H7 (cell line): ENCODE measurements around the gene ACTL7B. TPM values are rescaled to one million over a fixed set of nuclear protein-coding genes. Genes with fewer than 3 reads are reported as not detected.
"Not testable (repeated sequence)": the region's sequence is repeated elsewhere in the genome, so short reads cannot be mapped to it uniquely, and the experiment has no call there.

ENCODE experiments used
- DNase-seq: peaks from one replicate; pipeline ENCODE4 v3.0.0; 2012
- H3K27me3 ChIP-seq: 2 replicates; pipeline ENCODE4 v1.6.0; 2011; ENCODE audit warnings: mild to moderate bottlenecking, low read length; ENCODE audit not compliant: control insufficient read depth, insufficient read depth
- H3K36me3 ChIP-seq: replicated peaks from 2 replicates; pipeline ENCODE4 v1.5.1; 2011; ENCODE audit warnings: low read length; ENCODE audit not compliant: control insufficient read depth, insufficient read depth
- H3K4me3 ChIP-seq: 2 replicates; pipeline ENCODE4 v1.5.1; 2011; ENCODE audit warnings: low read depth, mild to moderate bottlenecking, control low read depth, low read length, moderate library complexity; ENCODE audit not compliant: insufficient read depth
- total RNA-seq: library from RNA; depleted of rRNA; stranded (reverse); fragments of >200 nt; shearing (Covaris generic); gene quantifications from 2 replicates; pipeline ENCODE4 v1.2.3, GENCODE V29; 2014; rRNA removed

Gene ACTL7B
- not detected in 2 replicates for total RNA-seq

- Histone ChIP-seq H3K36me3 (no peaks in the 10 kb centered on the region), H3K27me3 (no peaks in the 10 kb centered on the region), H3K4me3 (no peak within 1 kb of the TSS)
- DNase-seq, result no peak
Observed at GRCh38 chr9:108855888-108856287, at the start of gene ACTL7B. Gene ACTL7B (minus strand): TSS chr9:108855986. CDS start chr9:108855930, 56 bp downstream.

- no peaks in the 10 kb centered on the region for H3K27me3 ChIP-seq
- H3K4me3 ChIP-seq, result no peak overlapping the region
- peaks cover 22% of the 10 kb centered on the region for H3K36me3 ChIP-seq
- no peak for DNase-seq
Observed at GRCh38 chr9:108905494-108905893, 49.7 kb upstream of the ACTL7B start.

- H3K36me3 ChIP-seq, result peaks cover 23% of the 10 kb centered on the region
Observed at GRCh38 chr9:108904161-108904560, 48.4 kb upstream of the ACTL7B start.

DNA sequence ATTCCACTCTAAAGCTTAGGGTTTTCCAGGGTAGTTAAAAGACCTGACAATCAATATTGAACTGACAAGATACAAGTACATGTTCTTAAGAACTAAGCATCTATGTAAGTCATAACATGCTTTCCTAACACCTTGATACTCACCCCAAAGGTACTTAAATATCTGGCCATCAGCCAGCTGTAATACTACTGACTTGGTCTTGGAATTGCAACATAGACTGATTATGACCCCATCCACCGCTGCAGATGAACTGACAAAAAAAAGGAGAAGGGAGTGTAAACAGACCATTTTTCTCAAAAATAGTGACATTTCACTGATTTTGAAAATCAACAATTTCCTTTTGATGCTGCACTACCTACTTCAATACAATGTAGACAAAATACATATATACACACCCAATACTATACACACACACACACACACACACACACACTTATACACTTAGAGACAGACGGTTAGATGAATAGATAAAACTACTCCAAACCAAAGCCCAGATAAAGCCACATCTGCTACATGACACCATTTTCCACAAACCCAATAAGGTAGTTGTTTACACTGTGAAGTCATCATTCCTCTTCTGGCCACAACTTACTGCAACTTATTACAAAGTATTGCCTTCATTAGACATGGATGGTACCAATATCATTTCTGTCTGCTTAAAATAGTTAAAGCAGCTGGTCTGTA is 47.8 kb upstream of the ACTL7B start:
- peaks cover 23% of the 10 kb centered on the region for H3K36me3 ChIP-seq
- H3K27me3 ChIP-seq, result no peaks in the 10 kb centered on the region
- DNase-seq, result no peak
- H3K4me3 ChIP-seq, result no peak overlapping the region

More at GRCh38 chr9:108904161-108904560, 48.4 kb upstream of the ACTL7B start:
- Histone ChIP-seq H3K27me3 (no peaks in the 10 kb centered on the region), H3K4me3 (no peak overlapping the region)
- no peak for DNase-seq

DNA sequence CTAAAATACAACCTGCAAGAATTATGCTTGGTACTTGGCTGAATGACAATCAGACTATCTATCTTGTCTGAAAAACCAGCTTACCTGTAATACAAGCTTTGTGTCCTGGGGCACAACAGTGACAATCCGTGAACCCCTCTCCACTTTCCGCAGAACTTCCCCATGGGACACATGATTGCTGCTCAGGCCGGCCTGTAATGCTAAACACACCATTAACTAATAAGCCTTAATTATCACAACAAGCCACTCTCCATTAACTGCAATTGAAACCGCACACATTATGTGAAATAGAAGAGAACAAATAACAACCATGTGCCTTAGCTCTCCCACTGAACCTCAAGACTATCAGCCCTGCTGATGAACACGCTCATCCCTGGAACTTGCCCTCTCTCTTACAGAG is 44.4 kb upstream of the ACTL7B start:
- H3K36me3 ChIP-seq, result peaks cover 25% of the 10 kb centered on the region
- no peaks in the 10 kb centered on the region for H3K27me3 ChIP-seq
- H3K4me3 ChIP-seq, result no peak overlapping the region
- DNase-seq, result no peak

GRCh38 chr9:108899023-108899695 is 43.4 kb upstream of the ACTL7B start:
- not testable (repeated sequence) for H3K27me3 ChIP-seq, H3K4me3 ChIP-seq, DNase-seq
- H3K36me3 ChIP-seq, result peaks cover 27% of the 10 kb centered on the region

DNA sequence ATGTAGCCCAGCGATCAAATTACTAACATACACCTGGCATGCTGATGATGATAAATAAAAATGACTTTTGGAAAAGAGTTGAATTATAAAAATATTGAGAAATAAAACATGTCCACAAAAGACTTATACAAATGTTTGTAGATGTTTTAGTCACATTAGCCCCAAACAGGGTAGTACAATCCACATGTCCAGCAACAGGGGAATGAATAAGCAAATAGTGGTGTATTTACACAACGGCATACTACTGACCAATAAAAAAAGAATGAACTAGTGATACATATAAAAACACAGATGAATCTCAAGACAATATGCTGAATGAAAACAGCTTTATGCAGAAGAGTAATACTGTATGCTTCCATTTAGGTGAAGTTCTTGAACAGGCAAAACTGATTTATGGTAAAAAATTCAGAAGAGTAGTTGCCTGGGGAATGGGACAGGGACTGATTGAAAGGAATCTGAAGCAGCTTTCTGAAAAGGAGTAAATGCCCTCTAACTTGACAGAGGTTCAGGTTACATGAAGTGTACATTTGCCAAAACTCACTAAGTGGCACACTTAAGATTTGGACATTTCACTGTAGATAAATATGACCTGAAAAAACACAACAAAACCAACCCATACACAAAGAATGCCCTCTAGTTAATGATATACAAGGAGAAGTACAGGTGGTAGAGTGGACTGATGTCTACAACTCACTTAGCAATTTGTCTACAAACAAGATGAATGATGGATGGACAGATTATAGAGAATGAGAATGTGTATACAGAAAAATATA is 41.7 kb upstream of the ACTL7B start:
- H3K36me3 ChIP-seq, result peaks cover 23% of the 10 kb centered on the region
- no peaks in the 10 kb centered on the region for H3K27me3 ChIP-seq
- DNase-seq, result no peak
- no peak overlapping the region for H3K4me3 ChIP-seq

- Histone ChIP-seq H3K36me3 (peaks cover 28% of the 10 kb centered on the region), H3K4me3 (no peak overlapping the region), H3K27me3 (no peaks in the 10 kb centered on the region)
- no peak for DNase-seq
Observed at GRCh38 chr9:108894225-108894997, 38.6 kb upstream of the ACTL7B start.

GRCh38 chr9:108889649-108890067 is 33.9 kb upstream of the ACTL7B start:
- DNase-seq, result no peak
- Histone ChIP-seq H3K36me3 (peaks cover 16% of the 10 kb centered on the region), H3K4me3 (no peak overlapping the region), H3K27me3 (no peaks in the 10 kb centered on the region)

DNA sequence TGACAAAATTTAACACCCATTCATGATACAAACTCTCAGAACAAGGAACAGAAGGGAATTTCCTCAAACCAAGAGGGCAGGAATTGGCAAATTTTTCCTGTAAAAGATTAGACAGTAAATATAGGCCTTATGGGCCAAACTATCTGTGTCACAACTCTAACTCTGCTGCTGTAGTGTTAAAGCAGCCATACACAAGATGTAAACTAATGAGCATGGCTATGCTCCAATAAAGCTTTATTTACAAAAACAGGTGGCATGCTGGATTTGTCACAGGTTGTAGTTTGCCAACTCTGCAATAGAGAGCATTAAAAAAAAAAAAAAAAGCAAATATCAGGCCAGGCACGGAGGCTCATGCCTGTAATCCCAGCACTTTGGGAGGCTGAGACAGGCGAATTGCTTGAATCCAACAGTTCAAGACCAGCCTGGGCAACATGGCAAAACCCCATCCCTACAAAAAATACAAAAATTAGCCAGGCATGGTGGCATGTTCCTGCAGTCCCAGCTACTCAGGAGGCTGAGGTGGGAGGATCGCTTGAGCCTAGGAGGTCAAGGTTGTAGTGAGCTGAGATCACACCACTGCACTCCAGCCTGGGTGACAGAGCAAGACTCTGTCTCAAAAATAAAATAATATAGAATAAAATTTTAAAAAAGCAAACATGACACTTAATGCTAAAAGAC is 30.9 kb upstream of the ACTL7B start:
- H3K36me3 ChIP-seq, DNase-seq, H3K4me3 ChIP-seq, H3K27me3 ChIP-seq: not testable (repeated sequence)

- H3K4me3 ChIP-seq, result no peak overlapping the region
- H3K27me3 ChIP-seq, result no peaks in the 10 kb centered on the region
- no peak for DNase-seq
- peaks cover 2% of the 10 kb centered on the region for H3K36me3 ChIP-seq
Observed at GRCh38 chr9:108885643-108886348, 30.0 kb upstream of the ACTL7B start.

GRCh38 chr9:108884701-108885100 is 28.9 kb upstream of the ACTL7B start:
- H3K4me3 ChIP-seq, result no peak overlapping the region
- no peak for DNase-seq
- H3K36me3 ChIP-seq, result no peaks in the 10 kb centered on the region; the same call in none of the 2 replicates
- H3K27me3 ChIP-seq, result no peaks in the 10 kb centered on the region

DNA sequence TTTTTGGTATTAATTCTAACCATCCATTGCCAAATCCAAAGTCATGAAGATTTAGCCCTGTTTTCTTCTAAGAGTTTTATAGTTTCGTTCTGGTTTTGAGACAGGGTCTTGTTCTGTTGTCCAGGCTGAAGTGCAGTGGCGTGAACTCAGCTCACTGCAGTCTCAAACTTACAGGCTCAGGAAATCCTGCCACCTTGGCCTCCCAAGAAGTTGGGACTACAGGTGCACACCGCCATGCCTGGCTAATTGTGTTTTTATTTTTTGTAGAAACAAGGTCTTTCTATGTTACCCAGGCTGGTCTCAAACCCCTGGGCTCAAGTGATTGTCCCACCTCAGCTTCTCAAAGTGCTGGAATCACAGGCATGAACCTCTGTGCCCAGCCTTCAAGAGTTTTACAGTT is 27.3 kb upstream of the ACTL7B start:
- peaks cover 8% of the 10 kb centered on the region for H3K36me3 ChIP-seq
- no peaks in the 10 kb centered on the region for H3K27me3 ChIP-seq
- H3K4me3 ChIP-seq, result no peak overlapping the region
- no peak for DNase-seq
